Small intestine (tissue), 7 donors: ENCODE measurements around the gene PITPNM1. TPM values are rescaled to one million over a fixed set of nuclear protein-coding genes. Genes with fewer than 3 reads are reported as not detected.
A peak's percentile ranks its signal among the peaks of the same experiment; 100 is the strongest.

ENCODE experiments used
- DNase-seq, 2 donors: peaks; one replicate each; pipeline versions ENCODE4 v3.0.0 to v3.0.0-alpha.2; 2013
- FAIRE-seq: peaks from 2 replicates; lab custom pipeline; 2012; peaks lifted over from hg19 to GRCh38; lab: Jason Lieb, UNC
- H3K27ac ChIP-seq, 3 donors: one replicate each; pipeline ENCODE4 v1.5.1; 2013; ENCODE audit warnings: low read length in 2 of 3, mild to moderate bottlenecking in 2 of 3, control low read depth in 1 of 3, inconsistent platforms in 1 of 3, low read depth in 1 of 3, moderate library complexity in 1 of 3
- H3K27me3 ChIP-seq, 3 donors: one replicate each; pipeline ENCODE4 v1.6.1; 2013; ENCODE audit warnings: low read length in 3 of 3, inconsistent platforms in 1 of 3; ENCODE audit not compliant: control insufficient read depth in 3 of 3, insufficient read depth in 3 of 3
- H3K36me3 ChIP-seq, 3 donors: one replicate each; pipeline ENCODE4 v1.6.1; 2013; ENCODE audit warnings: low read length in 3 of 3, inconsistent platforms in 1 of 3, low read depth in 1 of 3, mild to moderate bottlenecking in 1 of 3, moderate library complexity in 1 of 3; ENCODE audit not compliant: control insufficient read depth in 3 of 3, insufficient read depth in 2 of 3
- H3K4me1 ChIP-seq, 3 donors: one replicate each; pipeline ENCODE4 v1.6.1; 2013; ENCODE audit warnings: low read length in 2 of 3, inconsistent platforms in 1 of 3, low read depth in 1 of 3, mild to moderate bottlenecking in 1 of 3, moderate library complexity in 1 of 3; ENCODE audit not compliant: control insufficient read depth in 3 of 3, insufficient read depth in 2 of 3
- H3K4me3 ChIP-seq, 3 donors: one replicate each; pipeline ENCODE4 v1.5.1; 2013; ENCODE audit warnings: low read length in 3 of 3, control low read depth in 1 of 3, inconsistent platforms in 1 of 3, low read depth in 1 of 3, mild to moderate bottlenecking in 1 of 3, moderate library complexity in 1 of 3
- H3K9me3 ChIP-seq, 2 donors: one replicate each; pipeline ENCODE4 v1.6.1; 2013; ENCODE audit warnings: low read depth in 1 of 2, low read length in 1 of 2; ENCODE audit not compliant: control insufficient read depth in 2 of 2, insufficient read depth in 1 of 2
- WGBS, 3 donors: extraction: QIAGEN DNeasy Blood & Tissue Kit; methylation state at CpG; one replicate each; pipeline ENCODE4 v1.1.7; 2013; 5-methylcytosine and 5-hydroxymethylcytosine counted together
- polyA plus RNA-seq, 4 donors: library from polyadenylated mRNA; stranded (reverse) in 3 of 4; unstranded in 1 of 4; fragments of 200-250 nt in 3 of 4; fragments of 120-200 nt in 1 of 4; gene quantifications; one replicate each; pipeline versions ENCODE4 v1.2.1 to v1.2.3, GENCODE V29; 2013
- donor health status: healthy with polysubstance abuse.
- donor health status: control.
- donor health status: control.
- donor health status: Bipolar disorder and iron deficiency.
- donor health status: healthy.

PITPNM1 gene
- polyA plus RNA-seq, 4 donors = 31.2 to 42.1 (median 35.9) TPM

- H3K27me3 ChIP-seq = no peaks in the 10 kb centered on the region
- H3K4me3 ChIP-seq = no peak overlapping the region
- peaks cover 0 to 14% of the 10 kb centered on the region in 2 donors for H3K9me3 ChIP-seq
- DNase-seq = no peak
- H3K4me1 ChIP-seq = peaks cover 0 to 11% (median 0%) of the 10 kb centered on the region in 3 donors
- WGBS, 3 donors = 41 to 43% (median 41%) methylated on average over 4 of the region's 4 CpGs
- no peak for FAIRE-seq
- H3K36me3 ChIP-seq = no peaks in the 10 kb centered on the region
- no peak overlapping the region for H3K27ac ChIP-seq
Observed at GRCh38 chr11:67534070-67534679, 29.0 kb upstream of the PITPNM1 start.

- H3K36me3 ChIP-seq = no peaks in the 10 kb centered on the region
- 74 to 84% (median 78%) methylated on average over 2 of the region's 2 CpGs for WGBS, 3 donors
- FAIRE-seq = no peak
- H3K9me3 ChIP-seq = peaks cover 0 to 14% of the 10 kb centered on the region in 2 donors
- no peak overlapping the region for H3K4me3 ChIP-seq
- peak overlapping the region in 1 of 3 donors; percentile 15 for H3K27ac ChIP-seq
- no peak for DNase-seq
- no peaks in the 10 kb centered on the region for H3K27me3 ChIP-seq
- peaks cover 0 to 11% (median 0%) of the 10 kb centered on the region in 3 donors for H3K4me1 ChIP-seq
Observed at GRCh38 chr11:67532889-67533288, 27.7 kb upstream of the PITPNM1 start.

- H3K27ac ChIP-seq = no peak overlapping the region
- WGBS, 3 donors = 82 to 97% (median 87%) methylated on average over 5 of the region's 5 CpGs
- H3K4me1 ChIP-seq = peaks cover 0 to 10% (median 4%) of the 10 kb centered on the region in 3 donors
- peaks cover 0 to 14% of the 10 kb centered on the region in 2 donors for H3K9me3 ChIP-seq
- H3K36me3 ChIP-seq = no peaks in the 10 kb centered on the region
- no peaks in the 10 kb centered on the region for H3K27me3 ChIP-seq
- no peak for DNase-seq
- H3K4me3 ChIP-seq = no peak overlapping the region
- no peak for FAIRE-seq
Observed at GRCh38 chr11:67530282-67530592, 25.1 kb upstream of the PITPNM1 start.

- DNase-seq = no peak
- Histone ChIP-seq H3K36me3 (no peaks in the 10 kb centered on the region), H3K4me1 (peaks cover 0 to 17% (median 4%) of the 10 kb centered on the region in 3 donors), H3K9me3 (peaks cover 0 to 1% of the 10 kb centered on the region in 2 donors), H3K27me3 (no peaks in the 10 kb centered on the region), H3K4me3 (no peak overlapping the region), H3K27ac (no peak overlapping the region)
- no peak for FAIRE-seq
- WGBS, 3 donors = 94 to 97% (median 95%) methylated on average over 4 of the region's 4 CpGs
Observed at GRCh38 chr11:67528376-67528775, 23.2 kb upstream of the PITPNM1 start.

- Histone ChIP-seq H3K27me3 (no peaks in the 10 kb centered on the region), H3K36me3 (no peaks in the 10 kb centered on the region), H3K27ac (no peak overlapping the region), H3K4me3 (no peak overlapping the region), H3K4me1 (peaks cover 0 to 17% (median 4%) of the 10 kb centered on the region in 3 donors), H3K9me3 (no peaks in the 10 kb centered on the region)
- 66 to 71% (median 69%) methylated on average over 5 of the region's 5 CpGs for WGBS, 3 donors
- no peak for FAIRE-seq
- DNase-seq = no peak
Observed at GRCh38 chr11:67525275-67525976, 20.3 kb upstream of the PITPNM1 start.

- no peak overlapping the region for H3K4me3 ChIP-seq
- H3K27me3 ChIP-seq = no peaks in the 10 kb centered on the region
- no peaks in the 10 kb centered on the region for H3K36me3 ChIP-seq
- no peak for DNase-seq
- no peaks in the 10 kb centered on the region for H3K9me3 ChIP-seq
- WGBS, 3 donors = 79 to 92% (median 88%) methylated on average over 8 to 9 of the region's 9 CpGs
- no peak for FAIRE-seq
- H3K4me1 ChIP-seq = peaks cover 0 to 17% (median 4%) of the 10 kb centered on the region in 3 donors
- H3K27ac ChIP-seq = no peak overlapping the region
Observed at GRCh38 chr11:67524480-67524808, 19.3 kb upstream of the PITPNM1 start.

- H3K9me3 ChIP-seq = no peaks in the 10 kb centered on the region
- H3K27me3 ChIP-seq = no peaks in the 10 kb centered on the region
- H3K27ac ChIP-seq = no peak overlapping the region
- WGBS, 3 donors = 64 to 76% (median 70%) methylated on average over 25 of the region's 25 CpGs
- peaks cover 0 to 17% (median 4%) of the 10 kb centered on the region in 3 donors for H3K4me1 ChIP-seq
- no peak for DNase-seq
- H3K36me3 ChIP-seq = no peaks in the 10 kb centered on the region
- FAIRE-seq = no peak
- no peak overlapping the region for H3K4me3 ChIP-seq
Observed at GRCh38 chr11:67523556-67524479, 18.7 kb upstream of the PITPNM1 start.

GRCh38 chr11:67522844-67523555 is 17.8 kb upstream of the PITPNM1 start, which contains the start of gene CABP2:
CABP2 (minus strand) TSS chr11:67523446; CDS start chr11:67523326, 120 bp downstream.
- H3K36me3 ChIP-seq = no peaks in the 10 kb centered on the region
- H3K27ac ChIP-seq = no peak within 1 kb of the TSS
- H3K27me3 ChIP-seq = no peaks in the 10 kb centered on the region
- 79 to 84% (median 81%) methylated on average over 22 to 23 of the region's 23 CpGs for WGBS, 3 donors
- DNase-seq (no peak), FAIRE-seq (no peak)
- H3K9me3 ChIP-seq = no peaks in the 10 kb centered on the region
- H3K4me1 ChIP-seq = peaks cover 0 to 17% (median 4%) of the 10 kb centered on the region in 3 donors
- H3K4me3 ChIP-seq = no peak within 1 kb of the TSS
